Epithelial cell of prostate (primary cell): ENCODE data around the gene CCDC9.
"Not testable (repeated sequence)": the region's sequence is repeated elsewhere in the genome, so short reads cannot be mapped to it uniquely, and the experiment has no call there.

ENCODE experiments used
- DNase-seq: peaks from one replicate; pipeline ENCODE4 v3.0.0-alpha.2; 2011; ENCODE audit warnings: low read depth, low spot score
- H3K27ac ChIP-seq: fragments of 450-650 bp; 2 replicates; pipeline ENCODE4 v1.5.1; 2017; ENCODE audit warnings: mild to moderate bottlenecking

CCDC9 gene

GRCh38 chr19:47280183-47280797, 24.0 kb downstream of the CCDC9 start:
- no peak for DNase-seq
- no peak overlapping the region for H3K27ac ChIP-seq

- H3K27ac ChIP-seq = no peak overlapping the region
- DNase-seq = no peak
Measured at GRCh38 chr19:47283405-47284059, 27.2 kb downstream of the CCDC9 start.

GRCh38 chr19:47284324-47284899, 28.1 kb downstream of the CCDC9 start:
- no peak overlapping the region for H3K27ac ChIP-seq
- DNase-seq = no peak

GRCh38 chr19:47296036-47296435, 39.7 kb downstream of the CCDC9 start:
- no peak for DNase-seq
- H3K27ac ChIP-seq = no peak overlapping the region

GRCh38 chr19:47300867-47301266, 44.5 kb downstream of the CCDC9 start:
- DNase-seq, H3K27ac ChIP-seq: not testable (repeated sequence)

GRCh38 chr19:47302249-47302648, 45.9 kb downstream of the CCDC9 start:
- no peak for DNase-seq
- H3K27ac ChIP-seq = no peak overlapping the region

- no peak overlapping the region for H3K27ac ChIP-seq
- DNase-seq = no peak
Measured at GRCh38 chr19:47303966-47304365, 47.6 kb downstream of the CCDC9 start.

- no peak overlapping the region for H3K27ac ChIP-seq
- no peak for DNase-seq
Measured at GRCh38 chr19:47305309-47305751, 49.0 kb downstream of the CCDC9 start.

GRCh38 chr19:47306303-47306702, 50.0 kb downstream of the CCDC9 start:
- H3K27ac ChIP-seq = no peak overlapping the region

GRCh38 chr19:47309038-47309437, 52.7 kb downstream of the CCDC9 start:
- no peak for DNase-seq
- H3K27ac ChIP-seq = no peak overlapping the region

More at GRCh38 chr19:47306303-47306702, 50.0 kb downstream of the CCDC9 start:
- no peak for DNase-seq

GRCh38 chr19:47309608-47310007, 53.3 kb downstream of the CCDC9 start, which contains the start of gene C5AR1:
Gene C5AR1 (plus strand): TSS chr19:47309861. CDS start chr19:47309896, 35 bp downstream.
- peak within 1 kb of the TSS; percentile 46 for H3K27ac ChIP-seq
- no peak for DNase-seq

- H3K27ac ChIP-seq = peak overlapping the region; percentile 46
- no peak for DNase-seq
Measured at GRCh38 chr19:47310323-47310722, 54.0 kb downstream of the CCDC9 start.

- no peak for DNase-seq
- H3K27ac ChIP-seq = peak overlapping the region; percentile 46
Measured at GRCh38 chr19:47310819-47311218, 54.5 kb downstream of the CCDC9 start.

- DNase-seq = no peak
- no peak overlapping the region for H3K27ac ChIP-seq
Measured at GRCh38 chr19:47312366-47313006, 56.2 kb downstream of the CCDC9 start.

- DNase-seq = no peak
- no peak overlapping the region for H3K27ac ChIP-seq
Measured at GRCh38 chr19:47313754-47314295, 57.5 kb downstream of the CCDC9 start.

- DNase-seq = peak; percentile 91
- peak overlapping the region; percentile 78 for H3K27ac ChIP-seq
Measured at GRCh38 chr19:47315125-47315821, 58.9 kb downstream of the CCDC9 start.

- DNase-seq = no peak
- no peak overlapping the region for H3K27ac ChIP-seq
Measured at GRCh38 chr19:47316513-47316912, 60.2 kb downstream of the CCDC9 start.

- no peak for DNase-seq
- H3K27ac ChIP-seq = no peak overlapping the region
Measured at GRCh38 chr19:47319923-47320871, 63.9 kb downstream of the CCDC9 start.
